Gastroesophageal sphincter (tissue), 3 donors: ENCODE results near the gene CHST14.

Experiments
- EP300 ChIP-seq: sonication (generic); formaldehyde crosslinking; IDR thresholded peaks from one replicate; pipeline ENCODE4 v1.6.1; 2017; ENCODE audit warnings: antibody characterized with exemption, mild to moderate bottlenecking
- POLR2A ChIP-seq, 2 donors: fragments of 450-650 bp; IDR thresholded peaks; one replicate each; pipeline ENCODE4 v1.6.1; 2017; ENCODE audit warnings: antibody characterized with exemption in 2 of 2, mild to moderate bottlenecking in 2 of 2, moderate library complexity in 1 of 2
- POLR2AphosphoS5 ChIP-seq: sonication (generic); formaldehyde crosslinking; IDR thresholded peaks from one replicate; pipeline ENCODE4 v1.6.1; 2017; ENCODE audit warnings: antibody characterized with exemption
- TF ChIP-seq, protein P1 (sequence below), 4 experiments: fragments of 200-600 bp in 2 of 4; fragments of 450-650 bp in 2 of 4; sonication (generic) in 1 of 4; IDR thresholded peaks; one replicate each; pipeline ENCODE4 v1.5.1; 2017 to 2019; ENCODE audit warnings: antibody characterized with exemption in 4 of 4, mild to moderate bottlenecking in 2 of 4, moderate library complexity in 2 of 4

DNA sequence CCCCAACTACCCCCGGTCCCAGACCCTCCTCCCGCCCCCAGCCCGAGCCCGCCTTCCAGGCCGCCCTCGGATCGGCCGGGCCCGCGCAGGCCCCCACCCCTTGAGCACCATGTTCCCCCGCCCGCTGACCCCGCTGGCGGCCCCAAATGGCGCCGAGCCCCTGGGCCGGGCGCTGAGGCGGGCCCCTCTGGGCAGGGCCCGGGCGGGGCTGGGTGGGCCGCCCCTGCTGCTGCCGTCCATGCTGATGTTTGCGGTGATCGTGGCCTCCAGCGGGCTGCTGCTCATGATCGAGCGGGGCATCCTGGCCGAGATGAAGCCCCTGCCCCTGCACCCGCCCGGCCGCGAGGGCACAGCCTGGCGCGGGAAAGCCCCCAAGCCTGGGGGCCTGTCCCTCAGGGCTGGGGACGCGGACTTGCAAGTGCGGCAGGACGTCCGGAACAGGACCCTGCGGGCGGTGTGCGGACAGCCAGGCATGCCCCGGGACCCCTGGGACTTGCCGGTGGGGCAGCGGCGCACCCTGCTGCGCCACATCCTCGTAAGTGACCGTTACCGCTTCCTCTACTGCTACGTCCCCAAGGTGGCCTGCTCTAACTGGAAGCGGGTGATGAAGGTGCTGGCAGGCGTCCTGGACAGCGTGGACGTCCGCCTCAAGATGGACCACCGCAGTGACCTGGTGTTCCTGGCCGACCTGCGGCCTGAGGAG, 472 bp downstream of the CHST14 start:
- TF ChIP-seq, protein P1, sequence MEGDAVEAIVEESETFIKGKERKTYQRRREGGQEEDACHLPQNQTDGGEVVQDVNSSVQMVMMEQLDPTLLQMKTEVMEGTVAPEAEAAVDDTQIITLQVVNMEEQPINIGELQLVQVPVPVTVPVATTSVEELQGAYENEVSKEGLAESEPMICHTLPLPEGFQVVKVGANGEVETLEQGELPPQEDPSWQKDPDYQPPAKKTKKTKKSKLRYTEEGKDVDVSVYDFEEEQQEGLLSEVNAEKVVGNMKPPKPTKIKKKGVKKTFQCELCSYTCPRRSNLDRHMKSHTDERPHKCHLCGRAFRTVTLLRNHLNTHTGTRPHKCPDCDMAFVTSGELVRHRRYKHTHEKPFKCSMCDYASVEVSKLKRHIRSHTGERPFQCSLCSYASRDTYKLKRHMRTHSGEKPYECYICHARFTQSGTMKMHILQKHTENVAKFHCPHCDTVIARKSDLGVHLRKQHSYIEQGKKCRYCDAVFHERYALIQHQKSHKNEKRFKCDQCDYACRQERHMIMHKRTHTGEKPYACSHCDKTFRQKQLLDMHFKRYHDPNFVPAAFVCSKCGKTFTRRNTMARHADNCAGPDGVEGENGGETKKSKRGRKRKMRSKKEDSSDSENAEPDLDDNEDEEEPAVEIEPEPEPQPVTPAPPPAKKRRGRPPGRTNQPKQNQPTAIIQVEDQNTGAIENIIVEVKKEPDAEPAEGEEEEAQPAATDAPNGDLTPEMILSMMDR (IDR thresholded peaks at IDR 0.05), result no peak
- TF ChIP-seq POLR2AphosphoS5 (no peak), POLR2A (IDR thresholded peaks at IDR 0.05) (no peak), EP300 (no peak)
